Activated T-helper 17 cell treated with anti-CD3 and anti-CD28 coated beads, Interleukin-2, amount 50 U/mL, for 72 hours (primary cell): ENCODE data around the gene ALG11. TPM values are rescaled to one million over a fixed set of nuclear protein-coding genes. Genes with fewer than 3 reads are reported as not detected.
"Not testable (repeated sequence)": the region's sequence is repeated elsewhere in the genome, so short reads cannot be mapped to it uniquely, and the experiment has no call there.

Experiments
- ATAC-seq: fragments of 150-1000 bp; cut with Tn5 transposase; replicated peaks from 2 replicates; pipeline ENCODE4 v1.10.0; 2021; ENCODE audit warnings: mild to moderate bottlenecking, moderate library complexity
- H3K27ac Mint-ChIP-seq: one replicate; pipeline ENCODE4 v1.8.0; 2022; ENCODE audit warnings: mixed read lengths
- H3K27me3 Mint-ChIP-seq: one replicate; pipeline ENCODE4 v1.8.0; 2022; ENCODE audit warnings: mixed read lengths
- H3K36me3 Mint-ChIP-seq: one replicate; pipeline ENCODE4 v1.8.0; 2022; ENCODE audit warnings: low read depth, mild to moderate bottlenecking, mixed read lengths
- H3K4me1 Mint-ChIP-seq: one replicate; pipeline ENCODE4 v1.8.0; 2022; ENCODE audit warnings: mixed read lengths
- H3K4me3 Mint-ChIP-seq: one replicate; pipeline ENCODE4 v1.8.0; 2022; ENCODE audit warnings: mild to moderate bottlenecking, mixed read lengths
- H3K9me3 Mint-ChIP-seq: one replicate; pipeline ENCODE4 v1.8.0; 2022; ENCODE audit warnings: mixed read lengths
- total RNA-seq, 2 donors: library from RNA; stranded (reverse); gene quantifications; one replicate each; pipeline ENCODE4 v1.2.3, GENCODE V29; 2022

The ALG11 gene
- total RNA-seq, 2 donors from 2014 or later: 18.2 to 24.4 TPM

GRCh38 chr13:51984904-51985303, 27.3 kb upstream of the ALG11 start:
- H3K9me3 Mint-ChIP-seq, H3K4me3 Mint-ChIP-seq, ATAC-seq, H3K27ac Mint-ChIP-seq, H3K4me1 Mint-ChIP-seq, H3K36me3 Mint-ChIP-seq, H3K27me3 Mint-ChIP-seq: not testable (repeated sequence)

- H3K4me1 Mint-ChIP-seq: no peaks in the 10 kb centered on the region
- no peak overlapping the region for H3K4me3 Mint-ChIP-seq
- H3K36me3 Mint-ChIP-seq: no peaks in the 10 kb centered on the region
- ATAC-seq: no peak
- peaks cover under 1% of the 10 kb centered on the region for H3K27me3 Mint-ChIP-seq
- no peak overlapping the region for H3K27ac Mint-ChIP-seq
- H3K9me3 Mint-ChIP-seq: peaks cover 2% of the 10 kb centered on the region
Measured at GRCh38 chr13:51988988-51989618, 23.1 kb upstream of the ALG11 start.

- ATAC-seq: no peak
- Mint-ChIP-seq H3K27me3 (no peaks in the 10 kb centered on the region), H3K4me3 (no peak overlapping the region), H3K4me1 (peaks cover 4% of the 10 kb centered on the region), H3K9me3 (no peaks in the 10 kb centered on the region), H3K27ac (no peak overlapping the region), H3K36me3 (no peaks in the 10 kb centered on the region)
Measured at GRCh38 chr13:51993713-51994112, 18.5 kb upstream of the ALG11 start.

- H3K36me3 Mint-ChIP-seq: no peaks in the 10 kb centered on the region
- ATAC-seq: no peak
- H3K4me1 Mint-ChIP-seq: peaks cover 4% of the 10 kb centered on the region
Measured at GRCh38 chr13:51995677-51996551, 16.3 kb upstream of the ALG11 start.

GRCh38 chr13:51996641-51997040, 15.6 kb upstream of the ALG11 start:
- Mint-ChIP-seq H3K9me3 (no peaks in the 10 kb centered on the region), H3K4me1 (peaks cover 9% of the 10 kb centered on the region), H3K36me3 (no peaks in the 10 kb centered on the region), H3K4me3 (no peak overlapping the region), H3K27ac (no peak overlapping the region), H3K27me3 (peaks cover 9% of the 10 kb centered on the region)
- no peak for ATAC-seq

More at GRCh38 chr13:51995677-51996551, 16.3 kb upstream of the ALG11 start:
- Mint-ChIP-seq H3K9me3 (no peaks in the 10 kb centered on the region), H3K27ac (no peak overlapping the region), H3K27me3 (peaks cover 9% of the 10 kb centered on the region), H3K4me3 (no peak overlapping the region)

GRCh38 chr13:51997186-51997585, 15.0 kb upstream of the ALG11 start:
- no peak for ATAC-seq
- no peak overlapping the region for H3K27ac Mint-ChIP-seq
- no peaks in the 10 kb centered on the region for H3K36me3 Mint-ChIP-seq
- H3K27me3 Mint-ChIP-seq: peaks cover 9% of the 10 kb centered on the region
- no peaks in the 10 kb centered on the region for H3K9me3 Mint-ChIP-seq
- H3K4me3 Mint-ChIP-seq: no peak overlapping the region
- peaks cover 9% of the 10 kb centered on the region for H3K4me1 Mint-ChIP-seq

- Mint-ChIP-seq H3K36me3 (no peaks in the 10 kb centered on the region), H3K9me3 (no peaks in the 10 kb centered on the region), H3K27ac (no peak overlapping the region), H3K4me1 (peaks cover 9% of the 10 kb centered on the region), H3K4me3 (no peak overlapping the region), H3K27me3 (peaks cover 9% of the 10 kb centered on the region)
- ATAC-seq: no peak
Measured at GRCh38 chr13:51997641-51998330, 14.4 kb upstream of the ALG11 start.

GRCh38 chr13:51998723-51999509, 13.3 kb upstream of the ALG11 start:
- Mint-ChIP-seq H3K27ac (no peak overlapping the region), H3K4me1 (peaks cover 9% of the 10 kb centered on the region), H3K9me3 (no peaks in the 10 kb centered on the region), H3K4me3 (no peak overlapping the region), H3K36me3 (no peaks in the 10 kb centered on the region), H3K27me3 (peaks cover 9% of the 10 kb centered on the region)
- no peak for ATAC-seq

GRCh38 chr13:51999510-51999911, 12.7 kb upstream of the ALG11 start:
- no peak for ATAC-seq
- no peak overlapping the region for H3K27ac Mint-ChIP-seq
- no peak overlapping the region for H3K4me3 Mint-ChIP-seq

GRCh38 chr13:51999921-52000320, 12.3 kb upstream of the ALG11 start:
- Mint-ChIP-seq H3K9me3 (no peaks in the 10 kb centered on the region), H3K4me1 (peaks cover 9% of the 10 kb centered on the region), H3K36me3 (no peaks in the 10 kb centered on the region), H3K27me3 (peaks cover 9% of the 10 kb centered on the region), H3K27ac (no peak overlapping the region), H3K4me3 (no peak overlapping the region)
- no peak for ATAC-seq

More at GRCh38 chr13:51999510-51999911, 12.7 kb upstream of the ALG11 start:
- peaks cover 9% of the 10 kb centered on the region for H3K27me3 Mint-ChIP-seq
- peaks cover 9% of the 10 kb centered on the region for H3K4me1 Mint-ChIP-seq
- no peaks in the 10 kb centered on the region for H3K9me3 Mint-ChIP-seq
- H3K36me3 Mint-ChIP-seq: no peaks in the 10 kb centered on the region

- H3K9me3 Mint-ChIP-seq: no peaks in the 10 kb centered on the region
- peaks cover 9% of the 10 kb centered on the region for H3K27me3 Mint-ChIP-seq
- no peak overlapping the region for H3K27ac Mint-ChIP-seq
- no peaks in the 10 kb centered on the region for H3K36me3 Mint-ChIP-seq
- H3K4me1 Mint-ChIP-seq: peaks cover 5% of the 10 kb centered on the region
- peak; percentile 69 for ATAC-seq
- H3K4me3 Mint-ChIP-seq: no peak overlapping the region
Measured at GRCh38 chr13:52001120-52001731, 11.0 kb upstream of the ALG11 start.

- Mint-ChIP-seq H3K27ac (no peak overlapping the region), H3K27me3 (peaks cover 9% of the 10 kb centered on the region), H3K4me1 (peaks cover 5% of the 10 kb centered on the region), H3K4me3 (no peak overlapping the region), H3K9me3 (no peaks in the 10 kb centered on the region), H3K36me3 (no peaks in the 10 kb centered on the region)
- no peak for ATAC-seq
Measured at GRCh38 chr13:52002361-52002760, 9.8 kb upstream of the ALG11 start.

GRCh38 chr13:52003541-52003940, 8.7 kb upstream of the ALG11 start:
- H3K4me3 Mint-ChIP-seq: no peak overlapping the region
- H3K4me1 Mint-ChIP-seq: peaks cover 5% of the 10 kb centered on the region
- H3K9me3 Mint-ChIP-seq: no peaks in the 10 kb centered on the region
- H3K36me3 Mint-ChIP-seq: no peaks in the 10 kb centered on the region
- H3K27me3 Mint-ChIP-seq: peaks cover 11% of the 10 kb centered on the region
- ATAC-seq: no peak
- H3K27ac Mint-ChIP-seq: no peak overlapping the region
